Lower lobe of right lung (tissue), 2 donors: ENCODE data around the gene FUOM. TPM values are rescaled to one million over a fixed set of nuclear protein-coding genes. Genes with fewer than 3 reads are reported as not detected.

Experiments
- ATAC-seq, 2 donors: fragments of 200-7000 bp; cut with Tn5 transposase; one replicate each; pipeline ENCODE4 v1.9.1; 2020 to 2022; ENCODE audit warnings: mild to moderate bottlenecking in 2 of 2, moderate library complexity in 2 of 2
- DNase-seq: peaks from one replicate; pipeline ENCODE4 v3.0.0-alpha.2; 2020
- H3K27ac ChIP-seq: fragments of 200-600 bp; one replicate; pipeline ENCODE4 v1.8.0; 2022
- H3K27me3 ChIP-seq: fragments of 200-600 bp; one replicate; pipeline ENCODE4 v1.8.0; 2022; ENCODE audit warnings: low read depth
- H3K36me3 ChIP-seq: fragments of 200-600 bp; one replicate; pipeline ENCODE4 v1.8.0; 2022; ENCODE audit warnings: mild to moderate bottlenecking
- H3K4me1 ChIP-seq: fragments of 200-600 bp; one replicate; pipeline ENCODE4 v1.8.0; 2022
- H3K4me3 ChIP-seq: fragments of 200-600 bp; one replicate; pipeline ENCODE4 v1.8.0; 2022; ENCODE audit warnings: mild to moderate bottlenecking
- H3K9me3 ChIP-seq: fragments of 200-600 bp; one replicate; pipeline ENCODE4 v1.8.0; 2022
- CTCF ChIP-seq: fragments of 200-600 bp; IDR thresholded peaks from one replicate; pipeline ENCODE4 v1.8.0; 2022; ENCODE audit warnings: antibody characterized with exemption, mild to moderate bottlenecking
- intact Hi-C: fragments of 100-400 bp; cut with DNase I; formaldehyde crosslinking; loops from one replicate; pipeline ENCODE4 v1.11.0; 2022
- long read RNA-seq: library from polyadenylated mRNA; unstranded; transcript quantifications from one replicate; pipeline ENCODE4 v2.0.0, GENCODE V29; 2021
- total RNA-seq: library from RNA; stranded (reverse); fragmentation: NEBNext Ultra II Directional; extraction: Animal tissue kit (Norgen Biotek cat#: 25700); gene quantifications from one replicate; pipeline ENCODE4 v1.2.1, GENCODE V29; 2021
- donor health status: DM: no; HTN: yes; CAD: no; lungs with severe emphysema.

Gene FUOM
- total RNA-seq = 31.0 TPM
- long read RNA-seq, transcript FUOM-201 (6 exons, 709 nt) = major isoform, 10 of 24 reads
- long read RNA-seq, partial matches to known transcripts = 10 of 24 reads
- long read RNA-seq, other reads (novel, unspliced or antisense) = 2 of 24 reads

DNA sequence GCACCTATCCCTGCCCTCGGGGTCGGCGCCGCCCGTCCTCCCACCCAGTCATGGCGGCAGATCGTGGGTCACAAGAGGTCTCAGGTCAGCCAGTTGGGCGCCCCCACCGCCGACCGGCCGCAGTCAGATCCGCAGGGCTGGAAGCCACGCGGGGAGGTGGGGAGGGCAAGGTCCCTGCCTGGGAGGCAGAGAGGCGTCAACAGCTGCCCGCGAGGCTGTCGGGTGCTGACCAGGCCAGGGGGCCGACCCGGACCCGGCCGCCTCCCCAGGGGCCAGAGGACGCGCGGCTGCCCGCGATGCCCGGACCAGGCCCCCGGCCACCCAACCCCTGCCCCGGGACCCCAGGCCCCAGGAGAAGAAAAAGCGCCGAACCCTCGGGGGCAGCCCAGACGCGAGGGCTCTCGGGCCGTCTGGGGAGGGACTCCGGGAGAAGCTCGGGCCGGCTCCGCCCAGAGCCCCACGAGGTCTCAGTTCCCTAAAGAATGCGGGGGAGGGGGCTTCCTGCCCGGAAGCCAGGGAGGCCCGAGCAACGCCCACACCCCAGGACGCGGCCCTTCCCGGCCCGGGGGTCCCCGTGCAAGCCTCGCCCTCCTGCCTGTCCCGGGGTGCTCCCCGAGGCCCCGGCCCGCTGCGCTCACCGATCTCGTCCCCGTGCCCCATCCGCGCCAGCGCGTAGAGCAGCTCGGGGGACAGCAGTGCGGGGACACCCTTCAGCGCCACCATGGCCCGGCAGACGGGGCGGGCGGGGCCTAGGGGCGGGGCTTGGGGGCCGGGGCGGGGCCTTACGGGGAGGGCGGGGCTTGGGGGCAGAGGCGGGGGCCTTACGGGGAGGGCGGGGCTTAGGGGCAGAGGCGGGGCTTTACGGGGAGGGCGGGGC is at the start of gene FUOM:
TSS of gene FUOM (minus strand) at position 735 of the 877 bp plus-strand sequence. CDS start at position 723, 12 bp downstream.
- DNase-seq = peak; percentile 87
- peaks cover 12% of the 10 kb centered on the region for H3K36me3 ChIP-seq
- H3K27ac ChIP-seq = peak within 1 kb of the TSS; percentile 85
- TF ChIP-seq CTCF = peak; percentile 7
- intact Hi-C loops = no loop called here
- peak; percentile 89 to 91 for ATAC-seq
- H3K9me3 ChIP-seq = no peaks in the 10 kb centered on the region
- H3K4me3 ChIP-seq = peak within 1 kb of the TSS; percentile 74
- H3K27me3 ChIP-seq = no peaks in the 10 kb centered on the region
- H3K4me1 ChIP-seq = peaks cover 18% of the 10 kb centered on the region

DNA sequence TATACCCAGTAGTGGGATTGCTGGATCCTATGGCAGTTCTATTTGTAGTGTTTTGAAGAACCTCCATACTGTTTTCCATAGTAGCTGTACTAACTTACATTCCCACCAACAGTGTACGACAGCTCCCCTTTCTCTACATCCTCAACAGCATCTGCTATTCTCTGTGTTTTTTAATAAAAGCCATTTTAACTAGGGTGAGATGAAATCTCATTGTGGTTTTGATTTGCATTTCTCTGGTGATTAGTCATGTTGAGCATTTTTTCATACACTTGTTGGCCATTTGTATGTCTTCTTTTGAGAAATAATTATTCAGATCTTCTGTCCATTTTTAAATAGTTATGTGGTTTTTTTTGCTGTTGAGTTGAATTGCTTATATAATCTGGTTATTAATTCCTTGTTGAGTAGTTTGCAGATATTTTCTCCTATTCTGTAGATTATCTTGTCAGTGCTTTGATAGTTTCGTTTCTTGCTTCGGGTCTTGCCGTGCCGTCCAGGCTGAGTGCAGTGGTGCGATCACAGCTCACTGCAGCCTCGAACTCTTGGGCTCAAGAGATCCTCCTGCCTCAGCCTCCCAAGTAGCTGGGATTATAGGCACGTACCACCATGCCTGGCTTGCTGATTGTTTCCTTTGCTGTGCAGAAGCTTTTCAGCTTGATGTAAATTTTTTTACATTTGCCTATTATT is 48.2 kb upstream of the FUOM start:
- ATAC-seq (no peak), DNase-seq (no peak)
- TF ChIP-seq CTCF = no peak
- Histone ChIP-seq H3K4me1 (no peaks in the 10 kb centered on the region), H3K27me3 (no peaks in the 10 kb centered on the region), H3K27ac (no peak overlapping the region), H3K36me3 (peaks cover 77% of the 10 kb centered on the region), H3K4me3 (no peak overlapping the region), H3K9me3 (peaks cover under 1% of the 10 kb centered on the region)
- intact Hi-C loops = no loop called here

DNA sequence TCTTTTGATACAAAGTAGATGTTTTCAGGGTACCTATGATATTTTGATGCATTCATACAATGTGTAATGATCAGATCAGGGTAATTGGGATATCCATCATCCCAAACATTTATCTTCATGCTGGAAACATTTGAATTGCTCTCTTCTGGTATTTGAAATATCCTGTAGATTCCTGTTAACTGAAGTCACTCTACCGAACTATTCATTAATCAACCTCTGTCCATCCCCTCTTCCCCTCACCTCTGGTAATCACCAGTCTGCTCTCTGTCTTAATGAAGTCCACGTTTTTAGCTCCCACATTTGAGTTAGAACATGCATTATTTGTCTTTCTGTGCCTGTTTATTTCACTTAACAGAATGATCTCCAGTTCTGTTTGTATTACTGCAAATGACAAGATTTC is 47.5 kb upstream of the FUOM start:
- H3K9me3 ChIP-seq = no peaks in the 10 kb centered on the region
- no peak for ATAC-seq

DNA sequence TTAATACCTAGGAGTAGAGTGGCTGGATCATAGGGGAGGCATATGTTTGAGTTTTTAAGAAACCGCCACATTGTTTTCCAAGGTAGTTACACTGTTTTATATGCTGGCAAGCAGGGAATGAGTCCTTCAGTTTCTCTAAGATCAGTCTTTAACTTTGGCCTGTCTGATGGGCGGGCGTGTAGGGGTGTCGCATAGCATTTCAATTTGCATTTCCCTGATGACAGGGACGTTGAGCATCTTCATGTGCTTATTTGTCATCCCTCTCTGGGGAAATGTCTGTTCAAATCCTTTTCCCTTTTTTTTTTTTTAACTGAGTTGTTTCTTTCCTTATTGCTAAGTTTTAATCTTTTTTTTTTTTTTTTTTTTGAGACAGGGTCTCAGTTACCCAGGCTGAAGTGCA is 46.0 kb upstream of the FUOM start:
- intact Hi-C loops = no loop called here
- Histone ChIP-seq H3K9me3 (no peaks in the 10 kb centered on the region), H3K36me3 (peaks cover 82% of the 10 kb centered on the region), H3K4me3 (no peak overlapping the region), H3K4me1 (no peaks in the 10 kb centered on the region), H3K27ac (no peak overlapping the region), H3K27me3 (no peaks in the 10 kb centered on the region)
- DNase-seq (no peak), ATAC-seq (no peak)
- TF ChIP-seq CTCF = no peak

More for the DNA sequence above, 47.5 kb upstream of the FUOM start:
- H3K4me3 ChIP-seq = no peak overlapping the region
- peaks cover 76% of the 10 kb centered on the region for H3K36me3 ChIP-seq
- no peaks in the 10 kb centered on the region for H3K27me3 ChIP-seq
- no peaks in the 10 kb centered on the region for H3K4me1 ChIP-seq
- TF ChIP-seq CTCF = no peak
- no peak overlapping the region for H3K27ac ChIP-seq
- DNase-seq = no peak
- intact Hi-C loops = no loop called here

GRCh38 chr10:133403359-133403758 is 45.5 kb upstream of the FUOM start:
- peaks cover 87% of the 10 kb centered on the region for H3K36me3 ChIP-seq
- TF ChIP-seq CTCF = no peak
- no peak overlapping the region for H3K27ac ChIP-seq
- ATAC-seq (no peak), DNase-seq (no peak)
- no peaks in the 10 kb centered on the region for H3K9me3 ChIP-seq
- no peaks in the 10 kb centered on the region for H3K27me3 ChIP-seq
- H3K4me1 ChIP-seq = no peaks in the 10 kb centered on the region
- intact Hi-C loops = no loop called here
- no peak overlapping the region for H3K4me3 ChIP-seq
